ENCODE data around the gene TEX26. TPM values are rescaled to one million over a fixed set of nuclear protein-coding genes. Genes with fewer than 3 reads are reported as not detected.
"Not testable (repeated sequence)": the region's sequence is repeated elsewhere in the genome, so short reads cannot be mapped to it uniquely, and the experiment has no call there.

The TEX26 gene
- total and polyA plus RNA-seq, 4 donors: 0.67 to 6.2 (median 2.5) TPM; not detected in 1

GRCh38 chr13:30925429-30925828, 7.0 kb upstream of the TEX26 start:
- WGBS, 2 donors: 77 to 86% methylated on average over 1 of the region's 1 CpG
- H3K9me3 ChIP-seq (ENCODE audit: control insufficient read depth in 4 of 4, insufficient read depth in 3 of 4, low read length in 3 of 4): no peaks in the 10 kb centered on the region
- no peak for TF ChIP-seq CTCF (IDR thresholded peaks at IDR 0.05; ENCODE audit: control extremely low read depth, extremely low read depth)
- no peak overlapping the region for H3K9ac ChIP-seq (ENCODE audit: insufficient read depth in 1 of 2, low read length in 2 of 2)
- DNase-seq (no peak), ATAC-seq (ENCODE audit: insufficient read depth, low FRiP score) (no peak)
- no peaks in the 10 kb centered on the region for H3K4me1 ChIP-seq (ENCODE audit: control insufficient read depth in 5 of 5, insufficient read depth in 5 of 5, low read length in 5 of 5)
- H3K36me3 ChIP-seq (ENCODE audit: control insufficient read depth in 4 of 4, insufficient read depth in 4 of 4, low read length in 4 of 4): no peaks in the 10 kb centered on the region
- H3K27ac ChIP-seq (ENCODE audit: low read depth in 1 of 2, low read length in 1 of 2): no peak overlapping the region
- H3K27me3 ChIP-seq (ENCODE audit: control insufficient read depth in 3 of 3, insufficient read depth in 3 of 3, low read length in 2 of 3): no peaks in the 10 kb centered on the region
- no peak overlapping the region for H3K4me3 ChIP-seq

- Histone ChIP-seq H3K9me3 (ENCODE audit: control insufficient read depth in 4 of 4, insufficient read depth in 3 of 4, low read length in 3 of 4) (no peaks in the 10 kb centered on the region), H3K27ac (ENCODE audit: low read depth in 1 of 2, low read length in 1 of 2) (no peak overlapping the region), H3K36me3 (ENCODE audit: control insufficient read depth in 4 of 4, insufficient read depth in 4 of 4, low read length in 4 of 4) (no peaks in the 10 kb centered on the region), H3K4me3 (no peak overlapping the region), H3K9ac (ENCODE audit: insufficient read depth in 1 of 2, low read length in 2 of 2) (no peak overlapping the region), H3K27me3 (ENCODE audit: control insufficient read depth in 3 of 3, insufficient read depth in 3 of 3, low read length in 2 of 3) (no peaks in the 10 kb centered on the region), H3K4me1 (ENCODE audit: control insufficient read depth in 5 of 5, insufficient read depth in 5 of 5, low read length in 5 of 5) (no peaks in the 10 kb centered on the region)
- TF ChIP-seq CTCF (IDR thresholded peaks at IDR 0.05; ENCODE audit: control extremely low read depth, extremely low read depth): no peak
- DNase-seq (no peak), ATAC-seq (ENCODE audit: insufficient read depth, low FRiP score) (no peak)
- WGBS, 2 donors: 92% methylated on average over 3 of the region's 3 CpGs
Observed at GRCh38 chr13:30926781-30927180, 5.7 kb upstream of the TEX26 start.

GRCh38 chr13:30927188-30927587, 5.3 kb upstream of the TEX26 start:
- not testable (repeated sequence) for DNase-seq; ATAC-seq (ENCODE audit: insufficient read depth, low FRiP score); H3K9me3 ChIP-seq (ENCODE audit: control insufficient read depth in 4 of 4, insufficient read depth in 3 of 4, low read length in 3 of 4); H3K27me3 ChIP-seq (ENCODE audit: control insufficient read depth in 3 of 3, insufficient read depth in 3 of 3, low read length in 2 of 3); H3K9ac ChIP-seq (ENCODE audit: insufficient read depth in 1 of 2, low read length in 2 of 2); H3K36me3 ChIP-seq (ENCODE audit: control insufficient read depth in 4 of 4, insufficient read depth in 4 of 4, low read length in 4 of 4); H3K27ac ChIP-seq (ENCODE audit: low read depth in 1 of 2, low read length in 1 of 2); H3K4me3 ChIP-seq; H3K4me1 ChIP-seq (ENCODE audit: control insufficient read depth in 5 of 5, insufficient read depth in 5 of 5, low read length in 5 of 5)
- WGBS, 2 donors: 82 to 90% methylated on average over 3 of the region's 3 CpGs

GRCh38 chr13:30927595-30927994, 4.9 kb upstream of the TEX26 start:
- Histone ChIP-seq H3K9ac (ENCODE audit: insufficient read depth in 1 of 2, low read length in 2 of 2) (no peak overlapping the region), H3K27ac (ENCODE audit: low read depth in 1 of 2, low read length in 1 of 2) (no peak overlapping the region), H3K27me3 (ENCODE audit: control insufficient read depth in 3 of 3, insufficient read depth in 3 of 3, low read length in 2 of 3) (no peaks in the 10 kb centered on the region), H3K4me3 (no peak overlapping the region), H3K36me3 (ENCODE audit: control insufficient read depth in 4 of 4, insufficient read depth in 4 of 4, low read length in 4 of 4) (no peaks in the 10 kb centered on the region), H3K9me3 (ENCODE audit: control insufficient read depth in 4 of 4, insufficient read depth in 3 of 4, low read length in 3 of 4) (no peaks in the 10 kb centered on the region), H3K4me1 (ENCODE audit: control insufficient read depth in 5 of 5, insufficient read depth in 5 of 5, low read length in 5 of 5) (peaks cover 0 to 1% (median 0%) of the 10 kb centered on the region in 5 donors)
- DNase-seq (no peak), ATAC-seq (ENCODE audit: insufficient read depth, low FRiP score) (no peak)
- no peak for TF ChIP-seq CTCF (IDR thresholded peaks at IDR 0.05; ENCODE audit: control extremely low read depth, extremely low read depth)
- WGBS, 2 donors: 84 to 88% methylated on average over 1 of the region's 1 CpG
